Right hindlimb (tissue), 1 donor: ENCODE measurements around the gene NTM.

Experiments
- DNase-seq: peaks from one replicate; pipeline ENCODE4 v3.0.0-alpha.2; 2018

Gene NTM

DNA sequence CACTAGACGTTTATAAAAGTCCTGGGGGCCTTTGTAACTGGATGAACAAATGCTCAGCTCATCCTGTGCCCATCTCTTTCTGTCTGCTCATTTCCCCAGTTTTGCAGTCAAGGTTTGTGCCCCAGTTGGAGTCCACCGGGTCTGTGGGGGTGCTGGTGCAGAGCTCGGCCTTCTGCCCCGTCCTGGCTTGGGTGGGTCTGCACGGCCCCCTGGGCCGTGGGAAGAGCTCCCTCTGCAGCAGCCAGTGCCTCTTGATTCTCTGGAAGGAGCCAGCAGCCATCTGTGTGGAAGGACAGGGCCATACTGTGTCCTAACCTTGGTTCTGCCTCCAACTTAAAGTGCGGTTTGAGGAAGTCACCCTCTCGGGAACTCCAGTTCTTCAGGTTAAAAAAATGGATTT lies 140.2 kb downstream of the NTM start:
- DNase-seq: no peak

DNA sequence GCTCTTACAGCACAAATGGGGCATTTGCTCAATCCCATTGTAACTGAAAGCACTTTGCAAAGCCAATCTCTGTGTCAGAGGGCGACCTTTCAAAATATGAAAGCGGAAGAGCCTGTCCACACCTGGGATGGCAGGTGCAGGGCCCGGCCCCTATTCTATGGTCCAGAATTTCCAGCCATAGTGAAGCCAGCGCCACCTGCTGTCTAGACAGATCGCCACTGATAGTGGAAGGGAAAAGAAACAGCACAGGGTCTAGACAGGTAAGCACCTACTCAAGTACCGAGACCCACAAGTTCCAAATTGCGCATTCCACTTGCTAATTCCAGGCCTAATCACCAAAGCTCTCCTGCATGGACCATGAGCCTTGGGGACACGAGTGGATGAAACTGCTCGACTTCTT lies 141.4 kb downstream of the NTM start:
- no peak for DNase-seq

DNA sequence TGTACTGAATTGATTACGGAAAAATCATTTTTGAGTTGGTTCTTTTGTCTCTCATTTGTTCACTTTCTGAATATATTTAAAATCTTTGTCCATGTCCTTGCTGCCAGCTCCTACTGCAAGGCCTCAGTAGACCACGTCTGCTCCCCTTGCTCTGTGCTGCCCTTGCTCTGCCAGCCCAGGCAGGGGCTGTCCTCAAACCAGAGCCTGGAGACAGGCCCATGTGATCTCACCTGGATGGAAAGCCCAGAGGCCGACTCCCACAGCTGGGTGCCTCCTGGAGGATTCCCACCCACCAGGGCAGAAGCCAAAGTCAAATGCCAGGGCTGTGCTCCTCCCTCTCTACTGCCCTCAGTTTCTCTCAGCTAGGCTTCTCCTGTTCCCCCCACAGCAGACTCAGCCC lies 141.8 kb downstream of the NTM start:
- no peak for DNase-seq

DNA sequence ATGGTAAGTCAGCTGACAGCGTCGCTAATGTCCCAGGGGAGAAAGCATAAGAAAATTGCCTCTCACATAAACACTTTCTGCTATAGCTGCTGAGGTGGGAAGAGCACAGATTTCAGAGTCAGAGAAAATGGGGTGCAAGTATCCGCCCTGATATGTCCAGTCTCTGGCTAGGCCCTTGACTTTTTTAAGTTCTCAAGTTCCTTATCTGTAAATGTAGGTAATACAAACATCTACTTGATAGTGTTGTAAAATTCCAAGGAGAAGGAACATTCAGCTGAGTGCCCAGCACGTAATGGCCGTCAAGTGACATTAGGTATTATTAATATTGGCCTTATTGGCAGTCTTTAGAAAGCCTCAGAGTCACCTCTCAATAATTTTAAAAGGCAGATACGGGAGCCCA lies 143.6 kb downstream of the NTM start:
- no peak for DNase-seq

DNA sequence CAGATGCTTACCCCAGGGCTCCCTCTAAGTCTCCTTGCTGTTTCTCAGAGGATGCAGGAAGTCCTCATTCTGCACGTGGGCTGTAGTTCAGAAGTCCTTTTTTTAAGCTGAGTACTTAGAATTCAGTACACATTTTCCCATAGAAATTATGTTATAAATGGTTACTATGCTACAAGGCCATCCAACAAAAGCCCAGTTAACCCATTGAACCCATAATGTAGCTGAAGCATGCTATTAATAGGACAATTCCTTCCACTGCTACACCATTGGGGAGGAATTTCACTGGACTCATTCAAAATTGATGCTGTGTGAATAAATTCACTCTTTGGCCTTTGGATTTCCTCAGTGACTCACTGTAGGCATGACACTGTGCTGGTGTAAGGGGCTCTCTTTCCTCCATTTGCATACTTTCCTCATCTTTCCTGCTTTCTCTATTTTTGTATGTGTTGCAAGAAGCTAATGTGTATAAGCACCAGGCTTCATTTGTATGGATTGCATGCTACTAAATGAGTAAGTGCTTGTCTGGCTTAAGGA lies 148.0 kb downstream of the NTM start:
- DNase-seq: no peak

DNA sequence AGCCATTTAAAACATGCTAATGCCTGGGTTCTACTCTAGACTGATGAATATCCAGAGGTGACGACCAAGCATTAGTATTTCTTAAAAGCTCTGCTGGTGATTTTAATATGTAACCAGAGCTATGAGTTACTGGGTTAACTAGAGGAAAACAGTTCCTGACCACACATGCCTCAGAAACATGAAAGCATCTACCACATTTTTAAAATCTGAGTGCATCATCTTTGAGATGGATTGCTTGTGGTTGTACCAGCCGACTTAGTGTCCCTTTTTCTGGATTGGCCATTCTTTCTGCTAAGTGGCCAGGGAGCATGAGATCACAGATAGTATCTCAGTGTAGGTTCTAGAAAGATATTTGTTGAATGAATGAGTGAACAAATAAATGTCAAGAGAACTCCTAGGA lies 152.4 kb downstream of the NTM start:
- no peak for DNase-seq

DNA sequence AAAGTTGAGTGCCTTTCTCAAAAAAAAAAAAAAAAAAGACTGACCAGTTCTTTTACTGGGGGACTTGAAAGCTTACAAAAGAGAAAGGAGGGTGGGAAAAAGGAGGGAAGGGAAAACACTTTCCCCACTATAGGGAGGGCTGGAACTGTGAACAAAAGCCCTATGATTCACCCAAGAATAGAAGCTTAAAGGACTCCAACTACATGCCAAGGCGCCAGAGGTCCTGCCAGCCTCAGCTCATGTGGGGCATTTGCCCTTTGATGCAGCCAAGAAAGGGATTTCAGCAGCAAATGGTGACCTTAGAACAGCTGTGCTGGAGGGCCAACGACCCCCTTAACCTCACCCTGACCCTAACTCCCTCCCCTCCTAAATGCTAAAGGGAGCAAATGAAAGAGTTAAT lies 160.0 kb downstream of the NTM start:
- DNase-seq: no peak

DNA sequence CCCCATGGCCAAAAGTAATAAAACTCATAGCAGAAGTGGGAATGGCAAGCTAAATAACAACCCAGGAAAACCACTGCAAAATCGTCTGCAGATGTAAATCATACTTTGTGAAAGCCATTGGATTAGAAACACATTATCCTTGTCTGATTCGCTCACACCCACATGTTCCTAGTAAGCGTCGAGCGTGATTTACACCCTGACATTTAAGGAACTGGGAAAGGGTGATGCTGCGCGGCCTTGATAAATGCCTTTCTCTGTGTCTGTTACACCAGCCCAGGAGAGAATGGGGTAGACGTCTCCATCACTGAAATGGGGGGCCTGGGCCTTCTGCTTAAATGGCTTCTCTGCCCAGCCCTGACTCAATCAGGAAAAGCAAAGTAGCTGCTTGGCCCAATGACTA lies 162.7 kb downstream of the NTM start:
- no peak for DNase-seq

DNA sequence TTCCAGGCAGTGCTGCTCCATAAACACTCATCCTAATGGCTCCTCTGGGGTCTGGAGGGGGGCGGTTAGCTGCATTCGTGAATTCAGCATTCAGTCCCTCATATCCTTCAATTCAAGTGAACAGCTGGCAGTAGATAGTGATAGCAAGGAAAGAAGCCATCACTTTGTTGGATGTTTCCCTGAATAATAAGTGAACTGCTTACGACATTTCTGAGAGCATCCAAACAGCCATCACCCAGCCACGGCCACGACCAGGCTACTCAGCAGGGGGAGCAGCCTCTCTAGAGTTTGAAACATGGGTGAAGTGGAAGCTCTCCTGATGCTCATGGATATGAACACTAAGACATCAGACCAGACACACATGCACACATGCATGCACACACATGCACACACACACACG lies 163.6 kb downstream of the NTM start:
- DNase-seq: no peak

DNA sequence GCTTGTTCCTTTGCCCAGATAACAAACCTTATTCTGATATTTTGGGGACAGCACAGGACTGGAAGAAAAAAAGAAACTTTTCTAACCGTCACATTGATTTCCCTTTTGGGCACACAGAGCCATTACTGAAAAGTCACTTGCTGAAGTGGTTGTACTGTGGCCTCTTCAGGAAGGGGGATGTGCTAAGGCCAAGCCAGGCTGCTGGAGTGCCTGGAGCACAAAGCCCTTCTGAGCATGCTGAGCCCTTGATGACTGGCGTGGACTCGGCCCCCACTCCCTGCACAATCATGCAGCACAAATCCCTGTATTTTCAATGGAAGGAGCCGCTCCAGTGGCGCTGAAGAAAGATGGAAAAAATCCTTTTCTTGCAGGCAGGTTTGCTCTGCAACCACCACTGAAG lies 164.2 kb downstream of the NTM start:
- no peak for DNase-seq

DNA sequence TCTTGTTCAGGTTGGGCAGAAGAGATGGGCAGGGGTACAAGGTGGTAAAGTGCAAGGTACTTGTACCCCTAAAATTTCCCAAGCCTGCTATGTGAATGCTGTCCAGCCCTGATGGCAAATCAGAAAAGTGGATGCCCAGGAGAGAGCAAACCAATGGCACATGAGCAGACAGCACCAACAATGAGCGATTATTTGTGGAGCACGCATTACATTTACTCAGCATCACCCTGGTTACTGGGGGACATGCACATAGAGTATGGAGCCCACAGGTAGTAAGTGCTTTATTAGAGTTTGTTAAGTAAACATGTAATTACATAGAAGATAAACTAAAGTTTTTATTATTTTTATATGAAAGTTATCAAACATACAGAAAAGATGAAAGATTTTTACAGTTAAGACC lies 165.7 kb downstream of the NTM start:
- no peak for DNase-seq

DNA sequence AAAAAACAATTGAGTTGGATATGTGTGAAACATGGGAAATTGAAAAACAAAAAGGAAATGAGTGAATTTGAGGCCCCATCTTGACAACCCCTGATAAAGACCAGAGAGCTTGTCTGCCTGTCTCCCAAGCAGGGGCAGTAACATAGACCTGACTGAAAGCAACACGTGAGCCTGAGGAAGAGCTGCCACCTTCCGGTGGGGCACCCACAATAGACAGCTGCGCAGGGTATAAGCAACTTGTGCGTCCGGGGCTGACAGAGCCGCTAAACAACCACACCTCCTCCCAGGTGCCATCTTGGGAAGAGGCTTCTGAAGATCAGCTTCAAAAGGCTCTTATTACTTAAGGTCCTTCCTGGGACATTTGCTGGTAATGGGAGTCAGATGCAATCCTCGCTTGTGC lies 166.8 kb downstream of the NTM start:
- DNase-seq: no peak

DNA sequence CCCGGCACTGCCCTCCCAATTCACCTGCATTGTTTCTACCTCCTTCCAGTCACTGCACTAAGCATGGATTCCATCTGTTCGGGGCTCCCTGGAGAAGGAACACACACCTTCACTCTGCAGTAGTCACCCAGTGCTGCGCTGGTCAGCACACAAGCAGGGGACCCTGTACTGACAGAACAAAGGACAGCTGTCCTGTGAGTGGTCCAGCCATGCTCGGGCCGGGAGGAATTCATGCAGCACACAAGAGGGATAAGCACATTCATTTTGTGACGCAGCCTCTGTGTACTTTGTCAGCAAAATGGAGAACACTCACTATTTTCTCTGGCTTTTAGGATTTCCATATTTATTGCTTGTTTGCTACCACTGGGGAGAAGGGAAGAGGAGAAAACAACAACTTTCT lies 167.3 kb downstream of the NTM start:
- no peak for DNase-seq

DNA sequence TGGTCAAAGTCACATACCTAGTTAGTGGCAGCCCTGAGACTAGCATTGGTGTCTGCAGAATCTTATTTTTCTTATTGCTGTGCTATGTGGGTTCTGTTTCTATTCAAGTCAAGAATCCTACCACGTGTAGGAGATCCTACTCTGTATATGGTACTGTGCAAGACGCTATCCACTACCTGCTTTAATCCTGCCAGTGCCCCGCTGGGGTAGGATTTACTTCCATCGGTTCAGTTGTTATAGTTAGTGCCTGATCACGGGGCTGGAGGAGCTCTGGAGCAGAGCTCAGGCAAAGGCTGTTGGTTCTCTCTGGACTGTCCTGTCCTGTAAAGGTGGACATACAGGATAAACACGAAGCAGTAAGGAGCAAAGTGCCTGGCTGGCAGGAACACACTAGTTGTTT lies 167.9 kb downstream of the NTM start:
- no peak for DNase-seq

DNA sequence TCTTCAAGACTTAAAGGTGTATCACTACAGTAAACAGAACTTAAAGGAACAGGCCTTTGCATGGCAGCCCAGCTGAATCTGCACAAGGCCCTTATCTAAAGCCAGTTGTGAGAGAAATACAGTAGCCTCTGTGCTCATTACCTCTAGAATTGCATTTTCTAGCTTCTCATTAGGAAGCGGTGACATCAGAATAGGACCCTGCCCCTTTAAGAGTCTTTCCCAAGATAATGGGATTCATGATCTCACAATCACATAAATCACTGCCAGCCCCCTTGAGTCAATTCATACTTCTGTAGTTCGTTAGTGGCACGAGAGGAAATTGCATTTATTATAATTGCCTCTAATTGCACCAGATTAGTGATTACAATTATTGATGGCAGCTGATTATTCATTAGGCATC lies 170.3 kb downstream of the NTM start:
- no peak for DNase-seq

DNA sequence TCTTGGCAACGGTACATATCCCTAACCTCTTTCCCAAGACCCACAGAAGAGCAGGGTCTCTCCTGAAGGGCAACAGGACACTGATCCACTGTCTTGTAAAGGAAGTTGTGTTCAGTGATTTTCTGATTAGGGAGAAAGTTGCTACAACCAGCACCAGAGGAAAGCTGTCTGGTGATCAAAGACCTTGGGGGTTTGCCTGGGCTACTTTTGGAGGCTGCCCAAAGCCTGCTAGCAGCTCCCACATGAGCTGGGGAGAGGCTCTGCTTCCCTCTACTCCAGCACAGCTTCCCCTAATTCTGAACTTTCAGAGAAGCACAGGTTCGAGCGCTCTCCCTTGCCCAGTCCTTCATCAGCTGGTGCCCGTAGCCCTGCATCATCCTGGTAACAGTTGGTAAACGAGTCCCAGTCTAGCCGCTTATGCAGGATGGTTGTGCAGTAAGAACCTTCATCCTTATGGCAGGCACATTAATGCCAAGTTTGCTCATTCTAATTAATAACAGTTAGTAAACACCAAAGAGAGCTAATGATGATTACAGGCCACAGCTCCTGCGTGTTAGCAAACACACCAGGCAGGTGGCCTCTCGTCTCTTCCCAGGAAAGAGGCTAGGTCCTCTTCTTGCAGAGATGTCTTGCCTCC lies 173.1 kb downstream of the NTM start:
- DNase-seq: no peak

DNA sequence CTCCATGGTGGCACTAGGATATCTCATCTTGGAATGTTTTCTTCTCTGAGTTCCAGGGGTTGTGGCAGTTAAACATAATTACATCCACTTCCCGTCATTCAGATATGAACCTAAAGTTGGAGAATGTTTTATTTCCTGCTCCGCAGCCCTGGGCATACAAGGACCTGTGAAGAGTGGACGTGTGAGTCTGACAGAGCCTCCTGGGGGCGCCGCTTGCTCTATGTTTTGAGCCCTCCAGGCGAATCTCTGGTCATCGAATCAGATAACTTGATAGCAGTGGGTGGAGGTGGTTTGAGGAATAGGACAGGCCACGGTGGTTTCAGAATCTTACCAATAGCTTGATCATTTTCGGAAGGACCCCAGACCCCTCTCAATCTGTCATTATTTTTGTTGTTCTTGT lies 174.2 kb downstream of the NTM start:
- no peak for DNase-seq

DNA sequence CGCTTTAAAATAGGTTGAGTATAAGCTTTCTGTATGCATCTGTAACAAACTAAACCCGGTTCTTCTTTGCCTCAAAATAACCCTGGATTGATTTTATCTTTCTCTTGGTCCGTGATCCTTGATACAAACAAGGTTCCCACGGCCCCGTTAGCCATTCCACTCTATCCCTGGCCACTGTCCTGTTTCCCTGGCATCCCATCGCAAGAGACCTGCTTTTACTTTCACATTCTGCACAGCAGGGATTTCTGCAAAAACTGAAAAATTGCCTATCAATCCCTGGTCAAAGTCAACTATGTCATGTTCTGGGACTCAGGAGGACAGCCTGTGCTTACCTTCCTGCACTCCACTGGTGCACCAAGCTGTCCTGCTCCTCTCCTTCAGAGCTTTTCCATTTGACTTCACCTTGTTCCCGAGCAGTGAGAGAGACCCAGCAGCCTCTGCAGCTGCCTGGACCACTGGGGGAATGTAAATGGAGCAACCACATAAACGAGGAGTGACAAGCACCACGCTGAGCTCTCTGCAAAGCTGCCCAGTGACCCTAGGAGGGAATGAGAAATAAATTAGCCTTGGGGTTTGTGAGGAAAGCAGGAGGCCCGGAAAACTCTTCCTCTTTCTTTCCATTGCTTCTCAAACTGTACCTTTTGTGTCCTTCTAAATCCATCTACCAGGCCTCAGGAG lies 175.9 kb downstream of the NTM start:
- DNase-seq: no peak

DNA sequence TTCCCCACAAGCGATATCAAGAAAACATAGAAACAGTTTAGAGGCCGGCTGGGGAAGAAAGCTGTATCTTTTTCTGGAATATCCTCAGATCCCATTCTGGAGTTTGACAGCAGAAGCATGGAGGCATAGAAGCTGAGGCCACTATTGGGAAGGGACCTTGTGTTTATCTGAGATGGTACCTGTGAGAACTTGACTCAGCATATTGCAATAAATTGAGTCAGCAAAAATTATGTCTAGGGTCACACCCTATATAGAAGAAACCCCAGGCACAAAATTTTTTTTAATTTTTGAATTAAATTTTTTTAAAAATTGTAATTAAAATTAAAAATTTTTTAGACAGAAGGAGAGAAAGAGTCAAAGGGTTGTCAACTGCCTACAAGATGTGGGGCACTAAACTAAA lies 178.7 kb downstream of the NTM start:
- no peak for DNase-seq

DNA sequence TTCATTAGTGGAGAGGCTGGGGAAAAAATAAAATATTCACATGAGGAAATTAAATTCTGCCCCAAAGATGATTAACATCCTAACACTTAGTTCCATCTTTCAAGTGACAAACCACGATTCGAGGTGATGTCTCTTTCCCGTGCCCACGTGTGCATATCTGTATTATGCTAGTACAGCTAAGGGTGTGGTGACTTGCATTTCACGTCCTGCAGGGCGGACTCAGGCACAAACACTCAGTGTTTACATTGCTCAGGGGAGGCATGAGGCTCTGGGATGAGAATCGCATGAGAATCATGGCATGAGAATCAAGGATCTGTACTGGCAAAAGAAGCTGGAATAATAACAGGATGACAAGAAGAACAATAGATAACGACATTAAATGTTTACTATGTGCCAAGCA lies 179.4 kb downstream of the NTM start:
- DNase-seq: no peak

DNA sequence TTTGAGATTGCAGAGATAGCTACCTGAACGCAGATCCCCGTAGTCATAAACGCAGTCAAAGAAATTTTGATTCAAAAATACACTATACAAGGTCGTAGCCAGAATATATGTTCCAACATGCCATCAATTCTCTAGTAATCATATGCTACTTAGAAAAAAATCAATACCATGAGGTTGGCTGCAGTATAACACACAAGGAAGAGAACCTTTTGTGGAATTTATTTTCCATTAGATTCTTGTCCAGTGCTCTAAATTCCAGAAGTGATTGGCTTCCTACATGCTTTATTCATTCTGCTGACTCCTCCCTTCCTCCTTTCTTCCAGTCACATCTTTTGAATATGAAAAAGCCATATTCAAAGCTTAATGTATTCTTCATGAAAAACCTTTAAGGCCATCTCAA lies 189.9 kb downstream of the NTM start:
- DNase-seq: no peak

DNA sequence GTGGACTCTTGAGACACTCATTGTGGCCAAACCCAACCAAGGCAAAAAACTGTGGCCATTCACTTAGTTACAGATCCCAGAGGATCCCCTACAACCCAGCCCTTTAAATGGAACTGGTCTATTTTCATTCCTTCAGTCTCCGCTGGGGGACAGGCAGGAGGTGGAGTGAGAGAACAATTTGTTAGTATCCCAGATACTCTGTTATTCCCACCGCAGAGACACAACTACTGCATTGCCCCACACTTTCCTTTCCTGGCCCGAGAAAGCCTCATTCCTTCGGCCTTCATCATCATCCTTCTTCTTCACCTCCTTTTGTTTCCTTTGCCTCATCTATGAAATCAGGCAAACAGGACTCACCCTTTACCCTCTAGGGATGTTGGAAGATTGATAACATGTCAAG lies 191.1 kb downstream of the NTM start:
- no peak for DNase-seq

DNA sequence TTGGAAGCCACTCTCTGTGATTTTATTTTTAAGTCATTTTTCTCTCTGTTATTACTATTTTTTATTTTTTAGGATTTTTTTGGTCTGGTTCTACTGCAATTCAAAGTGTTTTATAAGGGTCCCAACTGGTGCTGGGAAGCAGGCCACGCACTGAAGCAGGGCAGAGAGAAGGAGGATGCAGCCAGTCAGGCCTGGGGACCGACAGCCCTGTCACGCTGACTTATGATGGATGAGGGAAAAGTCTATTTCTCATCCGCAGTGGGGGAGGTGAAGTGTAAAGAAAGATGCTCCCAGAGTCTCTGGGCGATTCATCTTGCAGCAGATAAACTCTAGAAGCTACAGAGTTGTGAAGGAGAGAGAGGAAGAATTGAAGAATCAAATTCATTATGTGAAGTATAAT lies 191.6 kb downstream of the NTM start:
- DNase-seq: no peak

DNA sequence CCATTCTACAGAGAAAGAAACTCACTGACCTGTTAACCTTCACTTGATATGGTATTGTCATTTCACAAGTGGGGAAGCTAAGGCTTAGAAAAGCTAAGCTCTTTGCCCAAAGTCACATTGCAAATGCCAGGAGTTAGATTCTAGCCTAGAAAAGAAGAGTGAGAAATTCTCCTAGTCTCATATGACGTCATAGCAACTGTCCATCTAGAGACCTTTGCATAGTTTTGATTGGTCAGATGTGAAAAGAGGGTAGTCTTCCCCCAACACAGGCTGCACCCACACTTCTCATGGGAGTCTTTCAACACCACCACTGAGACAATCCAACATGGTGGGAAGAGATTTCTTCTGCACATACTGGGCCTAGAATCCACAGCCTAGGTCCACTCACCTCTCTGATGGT lies 197.9 kb downstream of the NTM start:
- no peak for DNase-seq

DNA sequence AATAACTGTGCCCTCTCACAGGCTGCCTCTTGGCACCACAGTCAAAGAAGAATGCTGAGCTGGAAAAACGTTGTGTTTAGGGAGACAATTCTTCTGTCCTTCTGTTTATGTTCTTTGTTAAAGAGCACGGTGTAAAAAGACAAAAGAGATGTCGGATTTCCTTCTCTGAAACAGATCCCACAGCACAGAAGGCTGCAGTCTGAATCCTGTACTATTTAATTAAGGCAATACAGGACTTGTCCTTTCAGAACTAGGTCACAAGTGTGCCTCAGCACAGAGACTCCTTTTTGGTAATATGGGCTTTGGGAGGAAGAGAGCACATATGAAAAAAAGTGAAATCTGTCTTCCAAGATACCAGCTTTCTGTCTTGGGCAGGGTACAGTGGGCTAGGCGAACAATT lies 201.2 kb downstream of the NTM start:
- no peak for DNase-seq
